Progenitor cell of endocrine pancreas (in vitro differentiated cells): ENCODE results near the gene HTR3A. TPM values are rescaled to one million over a fixed set of nuclear protein-coding genes. Genes with fewer than 3 reads are reported as not detected.
A peak's percentile ranks its signal among the peaks of the same experiment; 100 is the strongest.

ENCODE experiments used
- DNase-seq: peaks from one replicate; pipeline ENCODE4 v3.0.0; 2021; ENCODE audit warnings: low spot score; ENCODE audit not compliant: unreplicated experiment
- H3K27ac Mint-ChIP-seq: 2 replicates; pipeline ENCODE4 v1.8.0; 2021; ENCODE audit warnings: mild to moderate bottlenecking, moderate library complexity, mixed read lengths
- H3K27me3 Mint-ChIP-seq: 2 replicates; pipeline ENCODE4 v1.8.0; 2021; ENCODE audit warnings: mixed read lengths
- H3K36me3 Mint-ChIP-seq: 2 replicates; pipeline ENCODE4 v1.8.0; 2022; ENCODE audit warnings: mixed read lengths; ENCODE audit not compliant: insufficient read depth
- H3K4me1 Mint-ChIP-seq: 2 replicates; pipeline ENCODE4 v1.8.0; 2021; ENCODE audit warnings: low read depth, mixed read lengths
- H3K4me3 Mint-ChIP-seq: 2 replicates; pipeline ENCODE4 v1.8.0; 2021; ENCODE audit warnings: low read depth, mild to moderate bottlenecking, moderate library complexity, mixed read lengths
- H3K9me3 Mint-ChIP-seq: 2 replicates; pipeline ENCODE4 v1.8.0; 2021; ENCODE audit warnings: low read depth, mixed read lengths
- total RNA-seq: library from RNA; stranded (reverse); gene quantifications from 2 replicates; pipeline ENCODE4 v1.2.1, GENCODE V29; 2021
- TF ChIP-seq, protein P1 (sequence below): fragments of 200-600 bp; sonication (generic); IDR thresholded peaks from one replicate; pipeline ENCODE4 v1.5.0; 2021; ENCODE audit warnings: antibody characterized with exemption, mild to moderate bottlenecking; ENCODE audit not compliant: unreplicated experiment

Gene HTR3A
- total RNA-seq, 1 donor from 2014 or later: not detected

DNA sequence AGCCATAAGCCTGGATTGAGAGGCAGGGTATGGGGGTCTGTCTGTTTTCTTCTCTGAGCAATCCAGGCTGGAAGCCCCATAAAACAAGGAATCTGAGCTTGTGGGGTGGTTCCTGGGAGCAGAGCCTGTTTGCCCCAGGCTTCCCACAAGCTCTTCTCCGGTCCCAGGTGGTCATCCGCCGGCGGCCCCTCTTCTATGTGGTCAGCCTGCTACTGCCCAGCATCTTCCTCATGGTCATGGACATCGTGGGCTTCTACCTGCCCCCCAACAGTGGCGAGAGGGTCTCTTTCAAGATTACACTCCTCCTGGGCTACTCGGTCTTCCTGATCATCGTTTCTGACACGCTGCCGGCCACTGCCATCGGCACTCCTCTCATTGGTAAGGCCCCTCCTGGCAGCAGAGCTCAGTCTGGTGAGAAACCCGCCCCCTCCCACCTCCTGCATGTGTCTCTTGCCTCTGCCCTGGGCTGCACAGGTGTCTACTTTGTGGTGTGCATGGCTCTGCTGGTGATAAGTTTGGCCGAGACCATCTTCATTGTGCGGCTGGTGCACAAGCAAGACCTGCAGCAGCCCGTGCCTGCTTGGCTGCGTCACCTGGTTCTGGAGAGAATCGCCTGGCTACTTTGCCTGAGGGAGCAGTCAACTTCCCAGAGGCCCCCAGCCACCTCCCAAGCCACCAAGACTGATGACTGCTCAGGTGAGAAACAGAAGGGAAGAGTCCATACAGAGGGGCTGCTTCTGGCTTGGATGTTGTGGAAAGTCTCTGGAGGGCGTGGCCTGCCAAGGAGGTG is 11.6 kb downstream of the HTR3A start:
- no peak overlapping the region for H3K27ac Mint-ChIP-seq
- H3K9me3 Mint-ChIP-seq: no peaks in the 10 kb centered on the region
- no peak overlapping the region for H3K4me3 Mint-ChIP-seq
- TF ChIP-seq, protein P1, sequence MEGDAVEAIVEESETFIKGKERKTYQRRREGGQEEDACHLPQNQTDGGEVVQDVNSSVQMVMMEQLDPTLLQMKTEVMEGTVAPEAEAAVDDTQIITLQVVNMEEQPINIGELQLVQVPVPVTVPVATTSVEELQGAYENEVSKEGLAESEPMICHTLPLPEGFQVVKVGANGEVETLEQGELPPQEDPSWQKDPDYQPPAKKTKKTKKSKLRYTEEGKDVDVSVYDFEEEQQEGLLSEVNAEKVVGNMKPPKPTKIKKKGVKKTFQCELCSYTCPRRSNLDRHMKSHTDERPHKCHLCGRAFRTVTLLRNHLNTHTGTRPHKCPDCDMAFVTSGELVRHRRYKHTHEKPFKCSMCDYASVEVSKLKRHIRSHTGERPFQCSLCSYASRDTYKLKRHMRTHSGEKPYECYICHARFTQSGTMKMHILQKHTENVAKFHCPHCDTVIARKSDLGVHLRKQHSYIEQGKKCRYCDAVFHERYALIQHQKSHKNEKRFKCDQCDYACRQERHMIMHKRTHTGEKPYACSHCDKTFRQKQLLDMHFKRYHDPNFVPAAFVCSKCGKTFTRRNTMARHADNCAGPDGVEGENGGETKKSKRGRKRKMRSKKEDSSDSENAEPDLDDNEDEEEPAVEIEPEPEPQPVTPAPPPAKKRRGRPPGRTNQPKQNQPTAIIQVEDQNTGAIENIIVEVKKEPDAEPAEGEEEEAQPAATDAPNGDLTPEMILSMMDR: no peak
- no peak for DNase-seq
- no peaks in the 10 kb centered on the region for H3K4me1 Mint-ChIP-seq
- peaks cover 46% of the 10 kb centered on the region for H3K27me3 Mint-ChIP-seq
- no peaks in the 10 kb centered on the region for H3K36me3 Mint-ChIP-seq

DNA sequence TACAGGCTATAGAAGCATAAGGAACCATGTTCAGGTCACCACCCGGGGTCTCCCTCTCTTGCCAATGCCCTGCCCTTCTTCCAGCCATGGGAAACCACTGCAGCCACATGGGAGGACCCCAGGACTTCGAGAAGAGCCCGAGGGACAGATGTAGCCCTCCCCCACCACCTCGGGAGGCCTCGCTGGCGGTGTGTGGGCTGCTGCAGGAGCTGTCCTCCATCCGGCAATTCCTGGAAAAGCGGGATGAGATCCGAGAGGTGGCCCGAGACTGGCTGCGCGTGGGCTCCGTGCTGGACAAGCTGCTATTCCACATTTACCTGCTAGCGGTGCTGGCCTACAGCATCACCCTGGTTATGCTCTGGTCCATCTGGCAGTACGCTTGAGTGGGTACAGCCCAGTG is 14.5 kb downstream of the HTR3A start:
- no peak overlapping the region for H3K4me3 Mint-ChIP-seq
- no peaks in the 10 kb centered on the region for H3K4me1 Mint-ChIP-seq
- no peak overlapping the region for H3K27ac Mint-ChIP-seq
- peaks cover 54% of the 10 kb centered on the region for H3K27me3 Mint-ChIP-seq
- H3K9me3 Mint-ChIP-seq: no peaks in the 10 kb centered on the region
- H3K36me3 Mint-ChIP-seq: no peaks in the 10 kb centered on the region
- TF ChIP-seq, protein P1: no peak
- DNase-seq: no peak

DNA sequence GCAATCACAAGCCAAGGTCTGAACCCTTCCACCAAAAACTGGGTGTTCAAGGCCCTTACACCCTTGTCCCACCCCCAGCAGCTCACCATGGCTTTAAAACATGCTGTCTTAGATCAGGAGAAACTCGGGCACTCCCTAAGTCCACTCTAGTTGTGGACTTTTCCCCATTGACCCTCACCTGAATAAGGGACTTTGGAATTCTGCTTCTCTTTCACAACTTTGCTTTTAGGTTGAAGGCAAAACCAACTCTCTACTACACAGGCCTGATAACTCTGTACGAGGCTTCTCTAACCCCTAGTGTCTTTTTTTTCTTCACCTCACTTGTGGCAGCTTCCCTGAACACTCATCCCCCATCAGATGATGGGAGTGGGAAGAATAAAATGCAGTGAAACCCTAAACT is 15.0 kb downstream of the HTR3A start:
- TF ChIP-seq, protein P1: no peak
- DNase-seq: no peak
- Mint-ChIP-seq H3K4me3 (no peak overlapping the region), H3K9me3 (no peaks in the 10 kb centered on the region), H3K36me3 (no peaks in the 10 kb centered on the region), H3K27me3 (peaks cover 54% of the 10 kb centered on the region), H3K27ac (no peak overlapping the region), H3K4me1 (no peaks in the 10 kb centered on the region)

DNA sequence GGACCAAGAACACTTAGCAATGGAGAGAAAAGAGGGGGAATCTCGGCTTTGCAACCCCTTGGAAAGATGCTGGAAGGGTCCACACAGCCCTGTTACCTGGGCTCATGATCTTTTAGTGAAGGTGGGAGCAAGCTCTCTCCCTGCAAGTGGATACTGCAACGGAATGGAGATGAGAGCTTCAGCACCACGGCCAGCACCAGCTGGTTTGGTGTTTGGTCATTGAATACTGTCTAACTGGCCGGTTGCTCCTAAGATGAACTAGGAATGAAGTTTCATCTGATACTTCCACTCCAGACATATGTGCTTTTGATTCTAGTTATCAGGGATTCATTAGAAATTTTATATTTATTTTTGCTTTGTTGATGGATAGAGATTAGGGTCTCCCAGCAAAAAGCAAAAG is 16.3 kb downstream of the HTR3A start:
- TF ChIP-seq, protein P1: no peak
- no peak overlapping the region for H3K4me3 Mint-ChIP-seq
- H3K4me1 Mint-ChIP-seq: no peaks in the 10 kb centered on the region
- no peaks in the 10 kb centered on the region for H3K36me3 Mint-ChIP-seq
- peaks cover 49% of the 10 kb centered on the region for H3K27me3 Mint-ChIP-seq
- H3K9me3 Mint-ChIP-seq: no peaks in the 10 kb centered on the region
- no peak overlapping the region for H3K27ac Mint-ChIP-seq
- DNase-seq: peak; percentile 63

- Mint-ChIP-seq H3K4me3 (no peak overlapping the region), H3K27ac (no peak overlapping the region), H3K4me1 (no peaks in the 10 kb centered on the region), H3K9me3 (no peaks in the 10 kb centered on the region), H3K36me3 (no peaks in the 10 kb centered on the region), H3K27me3 (peaks cover 44% of the 10 kb centered on the region)
- TF ChIP-seq, protein P1: no peak
- DNase-seq: no peak
Measured at GRCh38 chr11:113991718-113992458, 17.0 kb downstream of the HTR3A start.
